Measurements from ENCODE around the gene KRTAP1-5. TPM values are rescaled to one million over a fixed set of nuclear protein-coding genes. Genes with fewer than 3 reads are reported as not detected.

Gene KRTAP1-5
- total RNA-seq, 1 donor from 2014 or later: not detected

GRCh38 chr17:40980117-40980516 lies 46.9 kb downstream of the KRTAP1-5 start:
- peaks cover 31% of the 10 kb centered on the region for H3K27me3 Mint-ChIP-seq
- no peaks in the 10 kb centered on the region for H3K4me1 Mint-ChIP-seq
- H3K36me3 Mint-ChIP-seq (ENCODE audit: low read depth): no peaks in the 10 kb centered on the region
- H3K9me3 Mint-ChIP-seq: no peaks in the 10 kb centered on the region
- DNase-seq (no peak), ATAC-seq (ENCODE audit: low read depth) (no peak)
- ChIA-PET POLR2A (no interaction called here), CTCF (no interaction called here)
- no peak overlapping the region for H3K4me3 Mint-ChIP-seq
- H3K27ac Mint-ChIP-seq: no peak overlapping the region
- no peak for TF ChIP-seq CTCF (IDR thresholded peaks at IDR 0.05)
- intact Hi-C loops (cut with micrococcal nuclease): no loop called here

GRCh38 chr17:40978575-40979151 lies 48.3 kb downstream of the KRTAP1-5 start:
- Mint-ChIP-seq H3K36me3 (ENCODE audit: low read depth) (no peaks in the 10 kb centered on the region), H3K4me3 (no peak overlapping the region), H3K4me1 (no peaks in the 10 kb centered on the region), H3K27ac (no peak overlapping the region), H3K27me3 (peaks cover 25% of the 10 kb centered on the region), H3K9me3 (no peaks in the 10 kb centered on the region)
- intact Hi-C loops (cut with micrococcal nuclease): no loop called here
- DNase-seq (no peak), ATAC-seq (ENCODE audit: low read depth) (no peak)
- ChIA-PET CTCF (no interaction called here), POLR2A (no interaction called here)
- no peak for TF ChIP-seq CTCF (IDR thresholded peaks at IDR 0.05)

Other genes with a start within 250 kb of the KRTAP1-5 start
- gene KRT27, start 244.7 kb downstream of the KRTAP1-5 start, total RNA-seq: not detected in 2 replicates
- gene KRT28, start 227.2 kb downstream of the KRTAP1-5 start, total RNA-seq: not detected in 2 replicates
- gene KRT10, start 204.6 kb downstream of the KRTAP1-5 start, total RNA-seq: 40.7 and 46.7 TPM in 2 replicates
- gene KRT12, start 160.0 kb downstream of the KRTAP1-5 start, total RNA-seq: not detected in 2 replicates
- not detected in 2 replicates for gene KRT20, start 142.0 kb downstream of the KRTAP1-5 start, total RNA-seq
- not detected in 2 replicates for gene KRT23, start 89.6 kb downstream of the KRTAP1-5 start, total RNA-seq
- gene KRT39, start 60.3 kb downstream of the KRTAP1-5 start, total RNA-seq: not detected in 2 replicates
- gene KRT40, start 42.9 kb downstream of the KRTAP1-5 start, total RNA-seq: not detected in 2 replicates
- not detected in 2 replicates for gene KRTAP3-3, start 33.0 kb downstream of the KRTAP1-5 start, total RNA-seq
- gene KRTAP3-2, start 27.3 kb downstream of the KRTAP1-5 start, total RNA-seq: not detected in 2 replicates
- gene KRTAP3-1, start 18.1 kb downstream of the KRTAP1-5 start, total RNA-seq: not detected in 2 replicates
- gene KRTAP1-4, start 3.0 kb upstream of the KRTAP1-5 start, total RNA-seq: not detected in 2 replicates
- gene KRTAP1-3, start 7.7 kb upstream of the KRTAP1-5 start, total RNA-seq: not detected in 2 replicates
- gene KRTAP1-1, start 14.2 kb upstream of the KRTAP1-5 start, total RNA-seq: not detected in 2 replicates
- not detected in 2 replicates for gene KRTAP2-1, start 20.1 kb upstream of the KRTAP1-5 start, total RNA-seq
- gene KRTAP2-2, start 28.0 kb upstream of the KRTAP1-5 start, total RNA-seq: not detected in 2 replicates
- not detected in 2 replicates for gene KRTAP2-3, start 32.9 kb upstream of the KRTAP1-5 start, total RNA-seq
- not detected in 2 replicates for gene KRTAP2-4, start 38.7 kb upstream of the KRTAP1-5 start, total RNA-seq
- gene KRTAP4-7, start 56.9 kb upstream of the KRTAP1-5 start, total RNA-seq: not detected in 2 replicates
- not detected in 2 replicates for gene KRTAP4-8, start 70.9 kb upstream of the KRTAP1-5 start, total RNA-seq
- gene KRTAP4-16, start 75.0 kb upstream of the KRTAP1-5 start, total RNA-seq: not detected in 2 replicates
- gene KRTAP4-9, start 78.2 kb upstream of the KRTAP1-5 start, total RNA-seq: not detected in 2 replicates
- gene KRTAP4-11, start 91.2 kb upstream of the KRTAP1-5 start, total RNA-seq: not detected in 2 replicates
- not detected in 2 replicates for gene KRTAP4-12, start 97.0 kb upstream of the KRTAP1-5 start, total RNA-seq
- gene KRTAP4-6, start 113.3 kb upstream of the KRTAP1-5 start, total RNA-seq: not detected in 2 replicates
- gene KRTAP4-5, start 122.6 kb upstream of the KRTAP1-5 start, total RNA-seq: not detected in 2 replicates
- not detected in 2 replicates for gene KRTAP4-4, start 133.5 kb upstream of the KRTAP1-5 start, total RNA-seq
- gene KRTAP4-3, start 141.0 kb upstream of the KRTAP1-5 start, total RNA-seq: not detected in 2 replicates
- gene KRTAP4-2, start 151.0 kb upstream of the KRTAP1-5 start, total RNA-seq: not detected in 2 replicates
- gene KRTAP4-1, start 157.7 kb upstream of the KRTAP1-5 start, total RNA-seq: not detected in 2 replicates
- not detected in 2 replicates for gene KRTAP9-1, start 162.7 kb upstream of the KRTAP1-5 start, total RNA-seq
- gene KRTAP9-2, start 199.4 kb upstream of the KRTAP1-5 start, total RNA-seq: not detected in 2 replicates
- not detected in 2 replicates for gene KRTAP9-3, start 205.2 kb upstream of the KRTAP1-5 start, total RNA-seq
- gene KRTAP9-8, start 210.8 kb upstream of the KRTAP1-5 start, total RNA-seq: not detected in 2 replicates
- not detected in 2 replicates for gene KRTAP9-4, start 222.5 kb upstream of the KRTAP1-5 start, total RNA-seq
- gene KRTAP9-9, start 228.2 kb upstream of the KRTAP1-5 start, total RNA-seq: not detected in 2 replicates
- gene KRTAP9-6, start 238.2 kb upstream of the KRTAP1-5 start, total RNA-seq: not detected in 2 replicates
- not detected in 2 replicates for gene KRTAP9-7, start 248.5 kb upstream of the KRTAP1-5 start, total RNA-seq